NCI-H2196 (cell line): Measurements from ENCODE around the gene ZSCAN12.
"Not testable (repeated sequence)": the region's sequence is repeated elsewhere in the genome, so short reads cannot be mapped to it uniquely, and the experiment has no call there.

ENCODE experiments used
- DNase-seq: peaks from one replicate; lab custom pipeline; 2025; ENCODE audit not compliant: unreplicated experiment; lab: John Stamatoyannopoulos, UW

The ZSCAN12 gene

DNA sequence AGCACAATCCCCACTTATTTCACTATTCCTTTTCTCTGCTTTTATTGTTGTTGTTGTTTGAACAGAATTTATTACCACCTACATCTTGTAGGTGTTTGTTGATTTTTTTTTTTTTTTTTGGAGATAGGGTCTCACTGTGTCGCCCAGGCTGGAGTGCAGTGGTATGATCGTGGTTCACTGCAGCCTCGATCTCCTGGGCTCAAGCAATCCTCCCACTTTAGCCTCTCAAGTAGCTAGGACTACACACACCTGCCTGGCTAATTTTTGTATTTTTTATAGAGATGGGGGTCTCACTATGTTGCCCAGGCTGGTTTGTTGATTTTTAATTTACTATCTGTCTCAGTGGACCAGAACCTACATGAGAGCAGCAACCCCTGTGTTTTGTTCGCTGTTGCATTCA lies 3.6 kb downstream of the ZSCAN12 start:
- no peak for DNase-seq

DNA sequence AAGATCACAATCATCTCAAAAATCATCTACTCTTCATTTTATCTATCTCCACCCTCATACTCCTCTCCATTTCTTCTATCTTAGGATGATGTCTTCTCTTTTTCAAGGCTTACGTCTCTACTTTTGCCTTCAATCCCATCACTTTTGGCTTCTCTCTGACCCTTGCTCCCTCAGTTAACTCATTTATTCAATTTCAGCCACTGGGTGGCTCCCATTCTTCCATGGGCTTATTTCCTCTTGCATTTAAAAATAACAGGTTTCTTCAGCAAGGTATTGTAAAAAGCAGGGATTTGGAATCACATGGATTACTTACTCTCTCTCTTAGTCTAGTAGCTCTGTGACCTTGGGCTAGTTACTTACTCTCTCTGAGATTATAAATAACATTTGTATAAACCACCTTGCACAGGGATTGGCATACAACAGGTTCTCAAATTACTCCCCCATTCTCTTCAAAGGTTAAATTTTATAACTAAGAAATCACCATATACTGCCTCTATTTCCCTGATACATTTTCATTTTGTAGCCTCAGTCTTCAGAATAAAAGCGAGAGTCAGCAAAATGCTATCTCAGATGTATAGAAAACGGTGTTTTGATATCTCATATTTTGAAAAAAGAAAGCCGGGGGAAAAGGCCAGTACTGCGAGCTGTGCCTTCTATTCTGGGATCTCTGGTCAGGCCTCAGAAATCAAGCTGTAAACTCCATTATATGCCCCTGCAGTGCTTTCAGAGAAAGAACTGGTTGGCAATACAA lies 5.5 kb downstream of the ZSCAN12 start:
- no peak for DNase-seq

DNA sequence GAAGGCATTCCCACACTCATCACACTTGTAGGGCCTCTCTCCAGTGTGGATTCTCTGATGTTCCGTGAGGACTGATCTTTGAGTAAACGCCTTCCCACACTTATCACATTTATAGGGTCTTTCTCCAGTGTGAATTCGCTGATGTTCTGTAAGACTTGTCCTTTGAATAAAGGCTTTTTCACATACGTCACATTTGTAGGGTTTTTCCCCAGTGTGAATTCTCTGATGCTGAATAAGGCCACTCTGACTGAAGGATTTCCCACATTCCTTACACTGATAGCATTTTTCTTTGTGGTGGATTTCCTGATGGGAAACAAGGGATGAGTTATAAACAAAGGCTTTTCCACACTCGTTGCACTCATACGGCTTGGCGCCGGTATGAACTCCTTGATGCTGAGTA lies 8.9 kb downstream of the ZSCAN12 start:
- DNase-seq: no peak

DNA sequence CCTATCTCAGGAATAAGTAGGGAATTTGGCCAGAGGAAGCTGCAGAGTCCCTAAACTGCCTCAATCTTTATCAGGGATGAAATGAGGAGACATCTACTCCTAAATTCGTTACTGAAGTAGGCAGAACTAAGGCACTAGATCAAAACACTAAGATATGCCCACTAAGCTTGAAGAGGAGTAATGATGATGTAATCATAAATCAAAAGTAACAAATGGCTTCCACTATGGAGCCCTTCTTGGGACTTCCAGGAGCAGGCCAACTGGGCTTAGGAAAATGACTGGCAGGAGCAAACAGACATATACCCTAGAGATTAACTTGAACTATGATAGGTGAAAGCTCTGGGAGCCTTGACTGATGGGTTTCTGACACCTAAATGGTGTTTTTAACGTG lies 15.4 kb downstream of the ZSCAN12 start:
- no peak for DNase-seq

DNA sequence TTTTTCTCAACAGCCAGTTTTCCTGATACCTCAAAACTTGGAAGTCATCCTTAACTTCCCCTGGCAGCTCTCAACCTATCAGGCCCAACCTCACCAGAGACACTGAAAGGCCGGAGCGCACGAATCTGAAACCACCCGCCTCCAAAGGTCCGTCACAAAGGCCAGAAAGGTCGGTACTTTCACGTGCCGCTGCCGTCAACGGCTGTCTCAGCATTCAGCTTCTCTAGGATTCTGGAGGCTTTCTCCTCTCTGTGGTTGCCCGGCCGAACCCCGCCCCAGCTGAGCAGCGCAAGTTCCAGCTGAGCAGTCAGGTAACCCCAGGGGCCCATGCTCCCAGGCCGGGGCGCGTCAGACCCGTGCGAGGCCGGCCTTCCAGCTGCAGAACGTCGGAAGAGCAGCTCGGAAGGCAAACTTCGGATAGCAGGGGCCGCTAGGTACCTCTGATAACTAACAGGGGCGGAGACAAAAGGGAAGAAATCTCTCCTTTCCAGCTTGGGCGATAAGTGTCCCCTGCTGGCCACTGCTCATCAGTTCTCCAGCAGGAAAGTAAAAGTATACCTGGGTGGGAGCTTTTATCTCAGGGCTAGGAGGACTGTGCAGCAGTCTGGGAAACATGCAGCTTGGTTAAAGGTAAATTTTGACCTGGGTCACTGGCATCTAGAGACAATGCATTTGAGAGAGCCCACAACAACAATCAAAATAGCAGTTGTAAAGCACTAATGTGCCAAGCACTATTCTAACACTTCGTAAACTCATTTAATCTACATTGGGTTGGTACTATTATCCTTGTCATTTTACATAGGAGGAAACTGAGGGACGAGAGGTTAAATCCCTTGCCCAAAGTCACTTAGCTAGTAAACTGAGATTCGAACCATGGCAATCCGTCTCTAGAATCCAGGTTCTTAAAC lies 16.1 kb downstream of the ZSCAN12 start:
- peak; percentile 95 for DNase-seq

DNA sequence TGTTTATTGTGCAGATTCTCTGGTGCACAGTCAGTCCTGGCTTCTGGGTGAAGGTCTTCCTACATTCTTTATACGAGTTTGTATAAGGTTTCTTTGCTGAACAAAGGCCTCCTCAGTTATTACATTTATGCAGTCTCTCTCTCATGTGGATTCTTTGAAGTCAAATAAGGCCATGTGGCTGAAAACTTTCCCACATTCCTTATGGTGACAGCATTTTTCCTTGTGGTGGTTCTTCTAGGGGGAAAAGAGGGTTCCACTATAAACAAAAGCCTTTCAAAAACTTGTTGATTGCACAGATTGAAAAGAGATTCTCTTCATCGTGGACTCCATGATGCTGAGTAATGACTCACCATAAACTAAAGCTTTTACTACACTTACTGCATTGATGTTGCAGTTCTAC lies 19.2 kb downstream of the ZSCAN12 start:
- DNase-seq: no peak

DNA sequence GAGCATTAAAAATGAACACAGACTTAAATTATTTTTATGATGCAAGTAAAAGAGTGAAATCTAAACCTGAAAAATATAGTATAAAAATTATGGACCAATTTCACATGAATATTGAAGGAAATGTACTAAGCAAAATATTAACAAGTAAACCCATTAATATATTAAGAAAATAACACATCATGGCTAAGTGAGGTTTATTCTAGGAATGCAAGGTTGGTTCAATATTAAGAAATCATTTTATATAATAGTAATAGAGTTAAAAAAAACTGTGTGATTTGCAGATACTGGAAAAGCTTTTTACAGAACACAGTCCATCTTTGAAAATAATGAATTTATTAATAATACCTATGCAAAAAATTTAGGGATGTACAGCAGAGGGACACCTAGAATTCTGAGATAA lies 20.9 kb downstream of the ZSCAN12 start:
- no peak for DNase-seq

DNA sequence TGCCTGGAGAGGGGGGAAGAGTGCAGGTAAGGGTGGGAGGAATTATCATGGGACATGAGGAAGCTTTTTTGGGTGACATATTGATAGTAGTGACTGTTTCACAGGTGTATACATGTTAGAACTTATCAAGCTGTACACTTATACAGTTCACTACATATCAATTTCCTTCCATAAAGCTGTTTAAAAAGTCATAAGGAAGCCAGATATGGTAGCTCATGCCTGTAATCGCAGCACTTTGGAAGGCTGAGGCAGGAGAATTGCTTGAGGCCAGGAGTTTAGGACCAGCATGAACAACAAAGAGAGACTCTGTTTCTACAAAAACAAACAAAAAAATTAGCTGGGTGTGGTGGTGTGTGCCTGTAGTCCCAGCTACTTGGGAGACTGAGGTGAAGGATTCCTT lies 21.7 kb downstream of the ZSCAN12 start:
- no peak for DNase-seq

DNA sequence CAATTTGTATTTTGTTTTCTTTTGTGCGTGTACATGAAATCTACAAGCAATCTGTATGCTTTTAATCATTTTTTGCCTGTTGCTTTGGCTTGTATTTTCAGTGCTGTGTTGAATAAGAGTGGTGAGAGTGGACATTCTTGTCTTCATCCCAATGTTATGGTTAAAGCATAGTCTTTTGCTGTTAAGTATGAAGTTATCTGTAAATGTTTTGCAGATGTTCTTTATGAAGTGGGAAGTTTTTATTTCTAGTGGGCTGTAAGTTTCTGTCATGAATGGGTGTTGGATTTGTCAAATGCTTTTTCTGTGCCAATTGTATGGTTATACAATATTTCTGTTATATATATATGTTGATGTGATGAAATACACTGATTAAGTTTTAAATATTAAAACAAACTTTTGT lies 25.6 kb downstream of the ZSCAN12 start:
- no peak for DNase-seq

DNA sequence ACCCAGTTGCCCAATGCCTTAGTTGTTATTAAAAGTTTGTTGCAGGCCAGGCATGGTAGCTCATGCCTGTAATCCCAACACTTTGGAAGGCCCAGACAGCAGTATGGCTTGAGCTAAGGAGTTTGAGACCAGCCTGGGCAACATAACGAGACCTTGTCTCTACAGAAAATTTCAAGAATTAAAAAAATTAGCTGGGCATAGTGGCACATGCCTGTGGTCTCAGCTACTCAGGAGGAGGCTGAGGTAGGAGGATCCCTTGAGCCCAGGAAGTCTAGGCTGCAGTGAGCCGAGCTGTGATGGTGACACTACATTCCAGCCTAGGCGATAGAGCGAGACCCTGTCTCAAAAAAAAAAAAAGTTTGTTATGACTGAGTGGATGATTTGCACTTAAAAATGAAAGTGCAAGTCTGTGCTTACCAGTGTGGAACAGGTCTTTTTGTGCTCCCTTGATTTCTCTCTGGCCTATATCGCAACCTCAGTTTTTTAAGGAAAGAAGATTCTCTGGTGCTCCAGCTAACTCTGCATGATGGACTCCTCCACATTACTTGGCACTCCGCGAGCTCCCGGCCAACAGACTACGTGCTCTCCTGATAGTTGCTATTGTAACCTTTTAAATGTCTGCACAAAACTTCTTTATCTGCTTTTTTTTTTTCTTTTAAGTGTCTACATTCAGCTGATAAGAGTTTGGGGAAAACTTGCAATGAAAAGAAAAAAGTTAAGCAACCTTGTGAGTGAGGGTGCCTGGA lies 27.7 kb downstream of the ZSCAN12 start:
- DNase-seq: no peak

DNA sequence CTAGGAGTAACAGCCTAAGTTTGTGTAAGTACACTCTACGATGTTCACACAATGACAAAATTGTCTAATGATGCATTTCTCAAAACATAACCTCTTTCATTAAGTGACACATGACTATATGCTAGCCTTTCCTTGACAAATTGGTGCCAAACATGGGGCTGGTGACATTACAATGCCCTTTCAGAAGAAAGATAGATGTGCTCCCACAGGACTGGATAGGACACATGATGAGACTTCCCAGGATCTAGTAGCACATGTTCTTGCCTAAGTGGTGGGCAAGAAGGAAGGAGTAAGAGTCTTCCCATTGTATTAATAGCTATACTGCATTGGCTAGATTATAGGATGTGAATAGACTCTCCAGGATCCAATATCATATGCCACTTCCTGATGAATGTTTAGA lies 28.3 kb downstream of the ZSCAN12 start:
- DNase-seq: no peak

DNA sequence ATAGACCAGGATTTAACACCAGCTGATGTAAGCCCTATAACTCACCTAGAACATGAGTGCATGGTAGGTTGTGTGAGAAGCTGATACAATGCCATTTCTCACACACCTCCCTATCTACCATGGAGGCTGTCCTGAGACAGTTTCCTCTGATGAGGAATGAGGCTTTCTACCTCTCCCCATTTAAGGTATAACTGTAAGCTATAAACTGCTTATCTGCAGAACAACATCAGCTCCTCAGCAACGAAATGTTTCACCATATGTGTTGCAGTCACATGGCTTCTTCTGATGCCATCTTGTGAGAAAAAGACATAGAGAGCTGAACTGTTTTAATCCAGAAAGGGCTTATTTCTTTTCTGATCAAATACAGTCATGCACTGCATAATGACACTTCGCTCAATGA lies 29.1 kb downstream of the ZSCAN12 start:
- DNase-seq: no peak

DNA sequence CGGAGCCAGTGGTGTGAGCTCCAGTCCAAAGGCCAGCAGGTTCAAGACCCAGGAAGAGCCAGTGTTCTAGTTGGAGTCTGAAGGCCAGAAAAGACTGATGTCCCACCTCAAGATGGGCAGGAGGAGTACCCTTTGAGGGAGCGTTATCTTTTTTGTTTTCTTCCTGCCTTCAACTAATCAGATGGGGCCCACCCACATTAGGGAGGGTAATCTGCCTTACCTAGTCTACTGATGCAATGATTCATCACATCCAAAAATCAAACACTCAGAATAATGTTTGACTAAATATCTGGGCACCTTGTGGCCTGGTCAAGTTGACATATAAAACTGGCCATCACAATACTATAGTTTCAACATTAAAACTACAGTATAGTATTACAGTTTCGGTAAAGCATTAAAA lies 30.1 kb downstream of the ZSCAN12 start:
- DNase-seq: no peak

DNA sequence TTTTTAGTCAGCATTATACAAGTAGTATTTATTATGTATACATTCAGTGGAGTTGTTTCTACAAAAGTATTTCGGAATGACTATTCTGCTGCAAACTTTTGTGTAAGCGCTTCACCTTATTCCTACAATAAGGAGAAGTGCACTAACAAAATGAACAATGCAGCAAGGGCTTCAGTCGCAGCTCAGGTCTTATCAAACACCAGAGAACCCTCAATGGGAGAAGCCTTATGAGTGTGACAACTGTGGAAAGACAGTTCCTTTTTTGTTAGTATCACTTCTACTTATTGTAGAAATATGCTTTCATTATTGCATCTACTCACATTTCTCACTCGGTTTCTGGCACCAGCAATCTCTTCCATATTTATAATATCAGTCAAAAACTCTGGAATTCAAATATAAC lies 31.0 kb downstream of the ZSCAN12 start:
- DNase-seq: no peak

DNA sequence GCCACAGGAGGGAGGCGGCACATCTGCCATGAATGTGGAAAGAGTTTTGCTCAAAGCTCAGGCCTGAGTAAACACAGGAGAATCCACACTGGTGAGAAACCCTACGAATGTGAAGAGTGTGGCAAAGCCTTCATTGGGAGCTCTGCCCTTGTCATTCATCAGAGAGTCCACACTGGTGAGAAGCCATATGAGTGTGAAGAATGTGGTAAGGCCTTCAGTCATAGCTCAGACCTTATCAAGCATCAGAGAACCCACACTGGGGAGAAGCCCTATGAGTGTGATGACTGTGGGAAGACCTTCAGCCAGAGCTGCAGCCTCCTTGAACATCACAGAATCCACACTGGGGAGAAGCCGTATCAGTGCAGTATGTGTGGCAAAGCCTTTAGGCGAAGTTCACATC lies 34.0 kb downstream of the ZSCAN12 start:
- not testable (repeated sequence) for DNase-seq

DNA sequence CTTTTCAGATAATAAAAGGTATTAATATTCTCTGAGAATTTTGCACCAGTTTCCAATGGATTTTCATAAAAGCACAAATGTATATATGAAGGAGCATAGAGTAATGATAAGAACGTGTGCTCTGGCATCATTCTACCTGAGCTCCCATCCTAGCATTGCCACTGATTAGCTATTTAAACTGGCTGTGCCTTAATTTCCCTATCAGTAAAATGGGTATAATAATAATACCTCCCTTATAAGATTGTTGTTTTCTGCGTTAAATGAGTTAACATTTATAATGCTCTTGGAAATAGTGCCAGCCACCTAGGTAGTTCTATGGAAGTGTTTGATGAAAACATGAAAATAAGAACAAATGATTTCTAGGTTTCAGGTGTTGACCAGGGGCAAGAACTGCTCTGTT lies 38.6 kb downstream of the ZSCAN12 start:
- no peak for DNase-seq

DNA sequence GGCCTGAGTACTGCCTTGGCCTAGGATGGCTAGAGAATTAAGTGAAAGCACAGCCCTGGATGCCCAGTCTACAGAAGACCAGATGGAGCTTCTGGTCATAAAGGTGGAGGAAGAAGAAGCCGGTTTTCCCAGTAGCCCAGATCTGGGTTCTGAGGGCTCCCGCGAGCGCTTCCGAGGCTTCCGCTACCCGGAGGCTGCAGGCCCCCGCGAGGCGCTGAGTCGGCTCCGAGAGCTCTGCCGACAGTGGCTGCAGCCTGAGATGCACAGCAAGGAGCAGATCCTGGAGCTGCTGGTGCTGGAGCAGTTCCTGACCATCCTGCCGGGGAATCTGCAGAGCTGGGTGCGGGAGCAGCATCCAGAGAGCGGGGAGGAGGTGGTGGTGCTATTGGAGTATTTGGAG lies 40.0 kb downstream of the ZSCAN12 start:
- not testable (repeated sequence) for DNase-seq

DNA sequence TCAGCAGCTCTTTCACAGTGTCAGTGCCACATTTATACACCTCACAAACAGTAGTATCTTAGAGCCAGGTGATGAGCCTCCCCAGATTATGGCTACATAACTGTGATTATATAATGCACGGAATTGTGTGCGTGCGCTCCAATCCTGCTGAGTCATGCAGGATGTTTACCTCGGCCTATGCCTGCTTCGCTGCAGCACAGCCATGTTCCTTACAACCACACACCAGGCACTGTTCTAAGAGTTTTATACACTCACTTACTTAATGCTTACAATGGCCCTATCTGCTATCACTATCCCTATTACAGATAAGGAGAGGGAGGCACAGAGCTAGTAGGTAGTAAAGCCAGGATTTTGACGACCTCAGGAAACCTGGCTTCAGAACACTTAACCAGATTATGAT lies 42.5 kb downstream of the ZSCAN12 start:
- DNase-seq: no peak

DNA sequence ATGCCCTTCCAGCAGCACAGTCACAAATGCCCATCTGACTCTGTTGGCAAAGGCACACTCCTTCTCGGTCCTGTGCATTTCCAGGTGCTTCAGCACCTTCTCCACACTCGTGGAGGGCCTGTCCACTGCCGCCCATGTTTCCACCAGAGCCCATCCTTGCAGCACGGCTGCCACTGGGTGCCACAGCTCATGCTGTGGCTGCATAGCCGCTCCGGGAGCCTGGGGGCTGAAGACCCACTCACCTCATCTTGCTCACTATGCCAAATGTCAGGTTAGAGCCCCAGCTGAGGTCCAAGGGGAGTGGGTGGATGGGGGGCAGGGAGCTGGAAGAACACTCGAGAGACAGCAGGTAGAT lies 42.9 kb downstream of the ZSCAN12 start:
- DNase-seq: no peak

DNA sequence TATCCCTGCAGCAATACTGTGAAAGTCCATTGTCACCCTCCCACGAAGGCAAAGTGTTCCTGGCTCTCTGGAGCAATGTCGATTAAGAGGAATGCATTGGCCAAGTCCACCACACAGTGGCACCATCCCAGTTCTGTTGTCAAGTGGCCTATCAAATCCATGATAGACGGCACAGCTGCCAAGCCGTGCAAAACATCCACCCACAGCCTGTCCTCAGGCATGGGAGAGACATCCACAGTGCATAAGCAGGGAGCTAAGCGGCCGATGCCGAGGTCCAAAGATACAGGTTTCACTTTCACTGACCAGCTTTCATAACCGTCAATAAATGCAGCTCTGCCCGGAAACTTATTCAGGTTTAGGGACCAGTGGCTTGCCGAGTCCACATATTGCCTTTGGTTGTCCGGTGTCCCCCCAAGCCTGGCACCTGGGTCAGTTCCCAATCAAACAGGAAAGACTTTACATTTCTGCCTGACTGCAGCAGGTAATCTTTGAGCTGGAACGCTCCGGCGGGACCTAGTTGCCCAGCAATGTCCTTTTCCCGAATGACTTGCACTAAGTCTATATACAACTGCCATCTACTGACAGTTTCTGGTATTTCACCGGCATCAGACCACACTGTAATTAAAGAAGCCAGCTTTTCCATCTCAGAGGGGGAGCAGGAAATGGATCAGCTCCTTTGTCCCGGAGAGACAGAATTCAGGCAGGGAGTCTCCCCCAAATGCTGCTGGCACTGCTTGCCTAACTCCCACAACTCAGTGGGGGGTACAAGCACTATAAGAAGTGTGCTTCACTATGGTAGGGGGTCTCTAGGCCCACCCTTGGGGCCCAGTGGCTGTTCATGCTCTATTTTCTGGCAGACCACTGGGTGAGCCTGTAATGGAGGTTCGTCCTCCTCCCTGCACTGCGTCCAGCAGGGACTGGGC lies 43.5 kb downstream of the ZSCAN12 start:
- DNase-seq: peak; percentile 91
